H1 (cell line): ENCODE data around the gene CAMSAP3. TPM values are rescaled to one million over a fixed set of nuclear protein-coding genes. Genes with fewer than 3 reads are reported as not detected.
A peak's percentile ranks its signal among the peaks of the same experiment; 100 is the strongest.

Source experiments
- CTCF ChIA-PET: fragments of 300-600 bp; sonication (Branson Sonifier 250); formaldehyde crosslinking; loops from one replicate; lab custom pipeline; 2021; ENCODE audit not compliant: partially characterized antibody; lab: Charles Lee
- POLR2A ChIA-PET: fragments of 300-600 bp; sonication (Branson Sonifier 250); formaldehyde crosslinking; loops from one replicate; lab custom pipeline; 2021; ENCODE audit warnings: inconsistent platforms; ENCODE audit not compliant: partially characterized antibody; lab: Charles Lee
- DNase-seq, 2 experiments: peaks; one replicate each; pipeline versions ENCODE4 v3.0.0 to v3.0.0-alpha.2; 2010 to 2022; ENCODE audit warnings: low spot score in 2 of 2, low read depth in 1 of 2, mixed read lengths in 1 of 2
- FAIRE-seq: peaks from 2 replicates; lab custom pipeline; 2011; peaks lifted over from hg19 to GRCh38; lab: Jason Lieb, UNC
- H2AFZ ChIP-seq: 2 replicates; pipeline ENCODE4 v1.8.1; 2012; ENCODE audit warnings: low read length, inconsistent platforms
- H2AK5ac ChIP-seq: 2 replicates; pipeline ENCODE4 v1.6.1; 2013; ENCODE audit warnings: low read depth, low read length
- H2BK120ac ChIP-seq: replicated peaks from 2 replicates; pipeline ENCODE3; 2013; ENCODE audit warnings: low read depth, low read length, inconsistent platforms
- H2BK12ac ChIP-seq: 2 replicates; pipeline ENCODE4 v1.6.1; 2013; ENCODE audit warnings: low read depth, low read length
- H2BK15ac ChIP-seq: 2 replicates; pipeline ENCODE4 v1.6.1; 2013; ENCODE audit warnings: low read length
- H2BK20ac ChIP-seq: 2 replicates; pipeline ENCODE4 v1.6.1; 2013; ENCODE audit warnings: low read length
- H2BK5ac ChIP-seq: 2 replicates; pipeline ENCODE4 v1.6.1; 2013; ENCODE audit warnings: low read depth, low read length
- H3K14ac ChIP-seq: 2 replicates; pipeline ENCODE4 v1.6.1; 2013; ENCODE audit warnings: inconsistent platforms; ENCODE audit not compliant: insufficient read length
- H3K18ac ChIP-seq: 2 replicates; pipeline ENCODE4 v1.6.1; 2013; ENCODE audit warnings: low read length; ENCODE audit errors: extremely low read depth
- H3K23ac ChIP-seq: 2 replicates; pipeline ENCODE4 v1.6.1; 2013; ENCODE audit warnings: inconsistent platforms; ENCODE audit not compliant: insufficient read length
- H3K23me2 ChIP-seq: 2 replicates; pipeline ENCODE4 v1.6.1; 2013; ENCODE audit warnings: low read depth, low read length
- H3K27ac ChIP-seq: 2 replicates; pipeline ENCODE4 v1.6.1; 2011; ENCODE audit warnings: low read depth, low read length, inconsistent platforms
- H3K27me3 ChIP-seq, 4 experiments: replicated peaks in 1 of 4; 1 replicate in 1 of 4; 2 replicates in 3 of 4; pipeline versions ENCODE4 v1.6.1 to v1.8.1; 2011 to 2013; ENCODE audit warnings: low read length in 3 of 4, mild to moderate bottlenecking in 3 of 4, inconsistent platforms in 2 of 4, mixed read lengths in 2 of 4, moderate library complexity in 1 of 4; ENCODE audit not compliant: control insufficient read depth in 3 of 4, insufficient read depth in 3 of 4; ENCODE audit errors: extremely low read depth in 1 of 4
- H3K36me3 ChIP-seq, 4 experiments: 2 replicates each; pipeline versions ENCODE4 v1.6.1 to v1.8.1; 2011 to 2013; ENCODE audit warnings: mild to moderate bottlenecking in 4 of 4, low read length in 3 of 4, moderate library complexity in 2 of 4, control low read depth in 1 of 4, inconsistent platforms in 1 of 4; ENCODE audit not compliant: insufficient read depth in 4 of 4, control insufficient read depth in 2 of 4
- H3K4ac ChIP-seq: replicated peaks from 2 replicates; pipeline ENCODE3; 2013; ENCODE audit warnings: low read length, low read depth, mixed read lengths, inconsistent platforms; ENCODE audit not compliant: insufficient read length
- H3K4me1 ChIP-seq, 4 experiments: replicated peaks in 1 of 4; 1 replicate in 1 of 4; 2 replicates in 3 of 4; pipeline versions ENCODE4 v1.6.1 to v1.8.1; 2011 to 2013; ENCODE audit warnings: low read length in 3 of 4, inconsistent platforms in 2 of 4, mixed read lengths in 1 of 4; ENCODE audit not compliant: insufficient read depth in 4 of 4, control insufficient read depth in 3 of 4
- H3K4me2 ChIP-seq, 2 experiments: 2 replicates each; pipeline versions ENCODE4 v1.6.1 to v1.8.1; 2011 to 2013; ENCODE audit warnings: low read depth in 2 of 2, low read length in 2 of 2, control low read depth in 1 of 2, inconsistent platforms in 1 of 2, mild to moderate bottlenecking in 1 of 2; ENCODE audit not compliant: insufficient read depth in 1 of 2
- H3K4me3 ChIP-seq, 4 experiments: fragments of 200-600, 300-600 bp in 1 of 4; sonication (generic), shearing (Covaris generic), sonication (Bioruptor Twin) in 1 of 4; 2 replicates each; pipeline versions ENCODE4 v1.5.1 to v1.8.1; 2011 to 2016; ENCODE audit warnings: low read length in 4 of 4, low read depth in 3 of 4, control low read depth in 2 of 4, inconsistent platforms in 2 of 4, mild to moderate bottlenecking in 2 of 4, mixed read lengths in 1 of 4, moderate library complexity in 1 of 4; ENCODE audit not compliant: insufficient read depth in 2 of 4; ENCODE audit errors: extremely low read depth in 1 of 4
- H3K56ac ChIP-seq: replicated peaks from 2 replicates; pipeline ENCODE3; 2013; ENCODE audit warnings: low read depth, mild to moderate bottlenecking, mixed read lengths, low read length, inconsistent platforms; ENCODE audit not compliant: insufficient read length
- H3K79me1 ChIP-seq: 2 replicates; pipeline ENCODE4 v1.6.1; 2013; ENCODE audit warnings: low read depth, low read length, control low read depth
- H3K79me2 ChIP-seq, 2 experiments: 2 replicates each; pipeline versions ENCODE4 v1.6.1 to v1.8.1; 2012 to 2013; ENCODE audit warnings: low read length in 2 of 2, mild to moderate bottlenecking in 2 of 2, inconsistent platforms in 1 of 2; ENCODE audit not compliant: insufficient read depth in 2 of 2, control insufficient read depth in 1 of 2
- H3K9ac ChIP-seq, 4 experiments: replicated peaks in 1 of 4; 1 replicate in 1 of 4; 2 replicates in 3 of 4; pipeline versions ENCODE4 v1.6.1 to v1.8.1; 2011 to 2013; ENCODE audit warnings: low read depth in 3 of 4, low read length in 3 of 4, control low read depth in 2 of 4, mild to moderate bottlenecking in 2 of 4, moderate library complexity in 2 of 4, inconsistent platforms in 1 of 4; ENCODE audit errors: extremely low read depth in 1 of 4
- H3K9me3 ChIP-seq, 2 experiments: 2 replicates each; pipeline versions ENCODE4 v1.6.1 to v1.8.1; 2012 to 2013; ENCODE audit warnings: mild to moderate bottlenecking in 2 of 2, moderate library complexity in 2 of 2, control low read depth in 1 of 2, inconsistent platforms in 1 of 2, low read depth in 1 of 2, low read length in 1 of 2, mixed read lengths in 1 of 2; ENCODE audit not compliant: insufficient read depth in 2 of 2
- H4K20me1 ChIP-seq, 2 experiments: replicated peaks in 1 of 2; 2 replicates each; pipeline versions ENCODE3 to v1.8.1; 2011 to 2013; ENCODE audit warnings: inconsistent platforms in 2 of 2, low read length in 2 of 2, mild to moderate bottlenecking in 1 of 2; ENCODE audit not compliant: insufficient read depth in 2 of 2, control insufficient read depth in 1 of 2
- H4K5ac ChIP-seq: 2 replicates; pipeline ENCODE4 v1.6.1; 2013; ENCODE audit warnings: low read length, low read depth, mixed read lengths, inconsistent platforms; ENCODE audit not compliant: insufficient read length
- H4K8ac ChIP-seq: 2 replicates; pipeline ENCODE4 v1.8.0; 2013; ENCODE audit warnings: mild to moderate bottlenecking, moderate library complexity, low read length, inconsistent platforms; ENCODE audit not compliant: insufficient read depth; ENCODE audit errors: extremely low read depth
- H4K91ac ChIP-seq: replicated peaks from 2 replicates; pipeline ENCODE3; 2013; ENCODE audit warnings: low read length, mixed read lengths, inconsistent platforms; ENCODE audit not compliant: insufficient read length
- BRCA1 ChIP-seq: IDR thresholded peaks from 2 replicates; pipeline ENCODE4 v1.6.1; 2012; ENCODE audit warnings: low read depth, low read length, improper control_type of control experiment
- CHD1 ChIP-seq: IDR thresholded peaks from 2 replicates; pipeline ENCODE4 v1.6.1; 2012; ENCODE audit warnings: low read depth, low read length, improper control_type of control experiment
- NANOG ChIP-seq: IDR thresholded peaks from 2 replicates; pipeline ENCODE4 v1.6.1; 2011; ENCODE audit warnings: low read length, low read depth, mild to moderate bottlenecking, inconsistent platforms; ENCODE audit not compliant: insufficient read depth, poor library complexity, severe bottlenecking
- POLR2A ChIP-seq, 2 experiments: IDR thresholded peaks; 1 replicate in 1 of 2; 2 replicates in 1 of 2; pipeline ENCODE4 v1.6.1; 2011; ENCODE audit warnings: low read depth in 2 of 2, low read length in 2 of 2, mild to moderate bottlenecking in 2 of 2; ENCODE audit errors: control extremely low read depth in 1 of 2
- RFX5 ChIP-seq: IDR thresholded peaks from 2 replicates; pipeline ENCODE4 v1.6.1; 2011; ENCODE audit warnings: low read depth, low read length, improper control_type of control experiment, borderline replicate concordance
- SIX5 ChIP-seq: IDR thresholded peaks from 2 replicates; pipeline ENCODE4 v1.6.1; 2011; ENCODE audit warnings: mild to moderate bottlenecking, low read depth, low read length
- SUZ12 ChIP-seq: fragments of 200-600 bp; sonication (generic); IDR thresholded peaks from 2 replicates; pipeline ENCODE4 v1.6.1; 2012; ENCODE audit warnings: mild to moderate bottlenecking, inconsistent platforms, low read length, moderate library complexity, mixed read lengths
- TEAD4 ChIP-seq: IDR thresholded peaks from 2 replicates; pipeline ENCODE4 v1.6.1; 2012; ENCODE audit warnings: low read depth, low read length, inconsistent platforms, mixed read lengths
- WGBS, 2 experiments: shearing (Covaris generic) in 1 of 2; methylation state at CpG; one replicate each; pipeline versions ENCODE4 v1.1.6 to v1.1.7; 2013 to 2015; ENCODE audit warnings: low lambda C conversion rate in 2 of 2, mixed read lengths in 2 of 2, inconsistent platforms in 1 of 2, low coverage in 1 of 2, missing lambda C conversion rate in 1 of 2; ENCODE audit not compliant: insufficient replicate concordance in 2 of 2, insufficient coverage in 1 of 2, insufficient read length in 1 of 2; ENCODE audit errors: extremely low coverage in 1 of 2, missing lambda C conversion rate in 1 of 2; 5-methylcytosine and 5-hydroxymethylcytosine counted together
- polyA plus RNA-seq, 7 experiments: library from polyadenylated mRNA; depleted of rRNA in 3 of 7; stranded (reverse) in 5 of 7; unstranded in 2 of 7; fragments of >200 nt in 5 of 7; fragments of 200-250 nt in 2 of 7; gene quantifications; 1 replicate in 5 of 7; 2 replicates in 1 of 7; 4 replicates in 1 of 7; pipeline versions ENCODE4 v1.2.1 to v1.2.3, GENCODE V29; 2011 to 2013; ENCODE audit warnings: missing spikeins in 2 of 7, mixed read lengths in 2 of 7
- total RNA-seq: library from RNA; stranded (reverse); fragmentation: NEBNext Ultra II Directional; extraction: Animal tissue kit (Norgen Biotek cat#: 25700); gene quantifications from 2 replicates; pipeline ENCODE4 v1.2.1, GENCODE V29; 2021
- TF ChIP-seq, protein P1 (sequence below): IDR thresholded peaks from 2 replicates; pipeline ENCODE4 v1.6.1; 2012; ENCODE audit warnings: inconsistent platforms

Gene CAMSAP3
- total and polyA plus RNA-seq, 2 of the 8 experiments (the other 6 are each of a cell fraction or from before 2014, with no cell fraction given) = 11.4 to 30.4 TPM

DNA sequence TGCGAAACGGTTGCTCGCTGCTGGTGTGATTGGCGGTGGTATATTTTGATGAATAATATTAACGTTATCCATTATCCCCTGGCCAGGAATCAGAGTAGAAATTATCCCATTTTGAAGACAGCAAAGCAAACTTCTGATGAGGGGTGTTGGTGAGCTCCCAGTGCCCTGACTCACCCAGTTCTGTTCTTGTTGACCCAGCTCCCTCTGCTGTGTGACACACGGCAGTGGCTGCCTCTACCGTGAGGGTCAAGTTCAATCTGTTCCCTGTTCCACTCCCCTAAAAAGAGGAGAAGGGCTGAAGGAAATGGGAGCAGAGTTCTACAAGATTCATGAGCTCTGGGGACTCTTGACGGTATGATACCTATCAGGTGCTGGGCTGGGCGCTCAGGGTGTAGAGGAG lies 2.0 kb downstream of the CAMSAP3 start:
- no peak overlapping the region for H3K14ac ChIP-seq
- no peak overlapping the region for H2BK20ac ChIP-seq
- ChIA-PET POLR2A (interaction anchor here (0.6 to 1.3 kb wide), 5 partner anchors 20 to 208 kb away, joined by 3 to 5 read pairs (median 3); partner anchors contain the start of gene MCOLN1), CTCF (interaction anchor here (0.5 to 5.0 kb wide), 8 partner anchors 25 to 234 kb away, joined by 3 to 27 read pairs (median 4); no protein-coding TSS in a partner anchor)
- DNase-seq (no peak), FAIRE-seq (no peak)
- no peaks in the 10 kb centered on the region for H3K36me3 ChIP-seq
- no peak overlapping the region for H2BK120ac ChIP-seq
- H3K27me3 ChIP-seq = no peaks in the 10 kb centered on the region
- no peak overlapping the region for H3K56ac ChIP-seq
- WGBS, 2 experiments = 87% methylated on average over 9 of the region's 9 CpGs; no CpG with 5 or more reads in 1 of the 2 experiments
- H3K9ac ChIP-seq = peak overlapping the region in 1 of 4 experiments; percentile 18; a peak in 1 of 7 replicates
- no peak overlapping the region for H2BK12ac ChIP-seq
- TF ChIP-seq SUZ12 (no peak), RFX5 (no peak), SIX5 (no peak), POLR2A (IDR thresholded peaks at IDR 0.05; ENCODE audit: control extremely low read depth in 1 of 2, low read depth in 2 of 2, low read length in 2 of 2) (no peak), BRCA1 (no peak), CHD1 (no peak), NANOG (no peak), TEAD4 (no peak)
- TF ChIP-seq, protein P1, sequence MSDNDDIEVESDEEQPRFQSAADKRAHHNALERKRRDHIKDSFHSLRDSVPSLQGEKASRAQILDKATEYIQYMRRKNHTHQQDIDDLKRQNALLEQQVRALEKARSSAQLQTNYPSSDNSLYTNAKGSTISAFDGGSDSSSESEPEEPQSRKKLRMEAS = no peak
- H3K4me1 ChIP-seq = peaks cover 0 to 11% (median 5%) of the 10 kb centered on the region in 4 experiments; a peak in 5 of 7 replicates
- H2BK5ac ChIP-seq = no peak overlapping the region
- H2AFZ ChIP-seq = no peak overlapping the region
- H4K91ac ChIP-seq = no peak overlapping the region
- H3K79me2 ChIP-seq = peaks cover 0 to 28% of the 10 kb centered on the region in 2 experiments; a peak in 2 of 4 replicates
- H3K23ac ChIP-seq = no peak overlapping the region
- H4K8ac ChIP-seq = no peak overlapping the region
- H4K20me1 ChIP-seq = peaks cover 8 to 17% of the 10 kb centered on the region in 2 experiments
- H2BK15ac ChIP-seq = no peak overlapping the region
- peaks cover 11% of the 10 kb centered on the region; the same call in 1 of the 2 replicates for H3K23me2 ChIP-seq
- no peak overlapping the region for H3K18ac ChIP-seq
- no peaks in the 10 kb centered on the region for H3K9me3 ChIP-seq
- no peak overlapping the region for H2AK5ac ChIP-seq
- peak overlapping the region; percentile 86; a peak in 1 of 4 replicates for H3K4me2 ChIP-seq
- H3K4ac ChIP-seq = no peak overlapping the region
- 0 out of 8 replicates have a peak overlapping the region, but pooled peaks of 2 of the 4 experiments have one; percentile 8 to 96 for H3K4me3 ChIP-seq
- no peak overlapping the region for H4K5ac ChIP-seq
- H3K79me1 ChIP-seq = peaks cover 7% of the 10 kb centered on the region
- H3K27ac ChIP-seq = no peak overlapping the region
